ENCODE measurements around the gene MIOX. TPM values are rescaled to one million over a fixed set of nuclear protein-coding genes. Genes with fewer than 3 reads are reported as not detected.

MIOX gene
- polyA plus RNA-seq, 1 experiment, result 0.14 TPM

DNA sequence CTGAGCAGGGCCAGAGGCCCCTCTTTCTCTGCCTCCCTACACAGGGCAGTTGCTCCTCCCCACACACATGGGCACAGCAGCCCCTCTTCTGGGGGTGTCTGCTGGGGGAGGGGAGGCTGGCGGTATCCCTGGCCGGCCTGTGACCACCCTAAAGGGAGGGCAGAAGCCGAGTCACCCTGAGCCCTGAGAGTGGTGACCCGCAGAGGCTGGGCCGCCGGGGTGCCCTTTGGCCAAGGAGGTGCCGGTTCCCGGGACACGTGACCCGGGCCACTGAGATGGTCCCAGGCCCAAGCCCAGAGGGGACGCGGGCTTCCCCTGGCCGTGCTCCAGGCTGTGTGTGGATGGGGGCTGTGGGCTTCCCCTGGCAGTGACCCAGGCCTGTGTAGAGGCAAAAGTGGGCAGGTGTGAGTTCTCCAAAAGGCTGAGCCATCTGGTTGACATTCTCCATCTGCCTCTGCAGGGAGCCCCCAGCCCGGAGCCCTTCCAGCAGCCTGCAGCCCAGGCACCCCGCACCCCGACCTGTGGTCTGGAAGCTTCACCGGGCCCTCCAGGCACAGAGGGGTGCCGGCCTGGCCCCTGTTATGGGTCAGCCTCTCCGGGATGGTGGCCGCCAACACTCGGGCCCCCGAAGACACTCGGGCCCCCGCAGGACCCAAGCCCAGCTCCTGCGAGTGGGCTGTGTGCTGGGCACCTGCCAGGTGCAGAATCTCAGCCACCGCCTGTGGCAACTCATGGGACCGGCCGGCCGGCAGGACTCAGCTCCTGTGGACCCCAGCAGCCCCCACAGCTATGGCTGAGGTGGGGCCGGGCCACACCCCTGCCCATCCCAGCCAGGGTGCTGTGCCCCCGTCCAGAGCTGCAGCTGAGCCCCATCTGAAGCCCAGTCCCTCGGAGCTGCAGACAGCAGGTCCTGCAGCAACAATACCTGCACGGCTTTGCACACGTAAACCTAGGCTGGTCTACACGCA, 4.3 kb upstream of the MIOX start:
- Histone ChIP-seq H3K27me3 (ENCODE audit: control insufficient read depth, insufficient read depth, low read length) (peaks cover 24% of the 10 kb centered on the region), H3K9me3 (ENCODE audit: control insufficient read depth, insufficient read depth, low read length) (peaks cover 4% of the 10 kb centered on the region; the same call in 1 of the 2 replicates), H3K27ac (ENCODE audit: low read depth, low read length) (no peak overlapping the region), H3K4me3 (ENCODE audit: low read depth, low read length) (peak overlapping the region; percentile 69)
- ChIA-PET CTCF (interaction anchor here (1.2 to 1.4 kb wide), 2 partner anchors 16 to 81 kb away, joined by 3 read pairs; partner anchors contain the start of gene SYCE3), POLR2A (no interaction called here)
- TF ChIP-seq, protein P1, sequence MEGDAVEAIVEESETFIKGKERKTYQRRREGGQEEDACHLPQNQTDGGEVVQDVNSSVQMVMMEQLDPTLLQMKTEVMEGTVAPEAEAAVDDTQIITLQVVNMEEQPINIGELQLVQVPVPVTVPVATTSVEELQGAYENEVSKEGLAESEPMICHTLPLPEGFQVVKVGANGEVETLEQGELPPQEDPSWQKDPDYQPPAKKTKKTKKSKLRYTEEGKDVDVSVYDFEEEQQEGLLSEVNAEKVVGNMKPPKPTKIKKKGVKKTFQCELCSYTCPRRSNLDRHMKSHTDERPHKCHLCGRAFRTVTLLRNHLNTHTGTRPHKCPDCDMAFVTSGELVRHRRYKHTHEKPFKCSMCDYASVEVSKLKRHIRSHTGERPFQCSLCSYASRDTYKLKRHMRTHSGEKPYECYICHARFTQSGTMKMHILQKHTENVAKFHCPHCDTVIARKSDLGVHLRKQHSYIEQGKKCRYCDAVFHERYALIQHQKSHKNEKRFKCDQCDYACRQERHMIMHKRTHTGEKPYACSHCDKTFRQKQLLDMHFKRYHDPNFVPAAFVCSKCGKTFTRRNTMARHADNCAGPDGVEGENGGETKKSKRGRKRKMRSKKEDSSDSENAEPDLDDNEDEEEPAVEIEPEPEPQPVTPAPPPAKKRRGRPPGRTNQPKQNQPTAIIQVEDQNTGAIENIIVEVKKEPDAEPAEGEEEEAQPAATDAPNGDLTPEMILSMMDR (IDR thresholded peaks at IDR 0.05; ENCODE audit: low read depth, low read length), result no peak
- DNase-seq (ENCODE audit: low read depth, low spot score), result no peak

DNA sequence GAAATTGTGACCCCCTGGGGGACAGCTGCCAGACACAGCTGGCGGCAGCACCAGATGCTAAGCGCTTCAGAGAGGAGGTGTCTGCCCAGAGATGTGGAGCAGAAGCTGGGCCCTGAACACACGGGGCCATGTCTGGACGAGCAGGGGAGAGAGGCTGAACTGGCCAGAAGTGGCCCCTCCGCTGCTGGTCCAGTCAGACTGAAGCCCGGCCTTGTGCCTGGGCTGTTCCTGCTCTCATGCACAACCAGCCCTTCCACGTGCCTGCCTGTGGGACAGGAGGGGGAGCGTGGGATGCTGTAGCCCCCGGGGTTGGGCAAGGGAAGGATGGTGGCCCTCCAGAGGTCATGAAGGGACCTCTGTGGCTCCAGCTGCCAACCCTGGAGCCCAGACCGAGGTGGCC, 3.6 kb upstream of the MIOX start:
- Histone ChIP-seq H3K27me3 (ENCODE audit: control insufficient read depth, insufficient read depth, low read length) (peaks cover 24% of the 10 kb centered on the region), H3K9me3 (ENCODE audit: control insufficient read depth, insufficient read depth, low read length) (peaks cover 4% of the 10 kb centered on the region; the same call in 1 of the 2 replicates), H3K4me3 (ENCODE audit: low read depth, low read length) (peak overlapping the region; percentile 27), H3K27ac (ENCODE audit: low read depth, low read length) (no peak overlapping the region)
- POLR2A ChIA-PET, result no interaction called here
- DNase-seq (ENCODE audit: low read depth, low spot score), result no peak
- TF ChIP-seq, protein P1 (IDR thresholded peaks at IDR 0.05; ENCODE audit: low read depth, low read length), result no peak
- CTCF ChIA-PET, result interaction anchor here (1.2 to 1.4 kb wide), 2 partner anchors 15 to 80 kb away, joined by 3 read pairs; partner anchors contain the start of gene SYCE3

DNA sequence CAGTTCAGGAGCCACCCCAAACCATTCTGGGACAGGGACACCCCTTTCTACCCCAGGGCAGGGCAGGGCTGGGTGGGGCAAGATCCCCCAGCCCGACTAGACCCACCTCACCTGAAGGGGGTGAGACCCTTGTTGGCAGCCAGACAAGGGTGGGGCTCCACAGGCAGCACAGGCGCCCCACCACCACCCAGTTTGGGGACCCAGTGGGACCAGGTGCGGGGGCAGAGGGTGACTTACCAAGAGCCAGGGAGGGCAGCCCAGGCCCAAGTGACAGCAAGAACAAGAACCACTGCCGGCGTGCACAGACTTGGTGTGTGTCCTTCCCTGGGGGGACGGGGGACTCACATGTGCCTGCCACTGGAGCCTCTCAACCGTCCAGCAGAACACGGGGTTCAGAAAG, 3.1 kb upstream of the MIOX start:
- DNase-seq (ENCODE audit: low read depth, low spot score), result no peak
- Histone ChIP-seq H3K27ac (ENCODE audit: low read depth, low read length) (no peak overlapping the region), H3K9me3 (ENCODE audit: control insufficient read depth, insufficient read depth, low read length) (peaks cover 4% of the 10 kb centered on the region; the same call in 1 of the 2 replicates), H3K27me3 (ENCODE audit: control insufficient read depth, insufficient read depth, low read length) (peaks cover 24% of the 10 kb centered on the region), H3K4me3 (ENCODE audit: low read depth, low read length) (no peak overlapping the region)
- CTCF ChIA-PET, result interaction anchor here (1.4 kb wide), 1 partner anchor 15 kb away, joined by 3 read pairs; no protein-coding TSS in a partner anchor
- POLR2A ChIA-PET, result no interaction called here
- TF ChIP-seq, protein P1 (IDR thresholded peaks at IDR 0.05; ENCODE audit: low read depth, low read length), result no peak

DNA sequence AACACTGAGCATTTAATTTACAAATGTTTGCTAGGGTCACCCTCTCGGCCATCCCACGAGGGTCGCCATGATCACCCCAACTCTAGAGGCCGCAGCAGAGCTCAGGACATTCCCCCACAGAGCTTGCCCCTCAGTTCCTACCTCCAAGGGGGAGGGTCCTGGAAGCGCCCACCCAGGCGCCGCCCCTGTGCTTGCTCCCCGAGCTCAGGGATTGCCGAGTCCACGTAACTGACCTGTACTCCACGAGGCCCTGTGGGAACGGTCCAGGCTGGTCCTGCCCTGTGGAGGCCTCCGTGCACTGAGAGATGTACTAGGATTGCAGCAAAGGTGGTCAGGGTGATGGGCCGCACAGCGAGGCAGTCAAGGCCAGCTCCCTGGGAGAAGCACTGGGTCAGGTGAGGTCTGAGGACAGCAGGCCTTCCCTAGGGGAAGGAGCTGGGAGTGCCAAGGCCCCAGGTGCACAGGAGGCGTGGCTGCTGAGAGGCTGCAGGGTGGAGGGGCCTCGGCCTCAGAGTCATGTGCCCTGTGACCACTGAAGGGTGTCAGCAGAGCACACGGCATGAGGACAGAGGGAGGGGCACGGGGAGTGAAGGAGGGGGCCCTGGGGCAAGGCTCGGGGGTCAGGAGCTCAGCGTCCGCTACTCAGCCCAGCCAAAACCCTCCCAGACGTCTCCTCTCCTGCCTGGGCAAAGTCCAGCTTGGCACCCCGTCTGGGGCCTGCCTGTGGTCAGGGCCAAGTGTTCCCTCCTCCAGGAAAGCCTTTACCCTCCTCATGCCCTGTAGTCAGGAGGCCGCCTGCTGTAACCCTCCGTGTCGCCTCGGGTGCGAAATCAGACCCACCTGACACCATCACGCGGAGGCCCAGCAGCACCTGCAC, 2.4 kb upstream of the MIOX start:
- Histone ChIP-seq H3K27ac (ENCODE audit: low read depth, low read length) (no peak overlapping the region), H3K27me3 (ENCODE audit: control insufficient read depth, insufficient read depth, low read length) (peaks cover 24% of the 10 kb centered on the region), H3K9me3 (ENCODE audit: control insufficient read depth, insufficient read depth, low read length) (peaks cover 4% of the 10 kb centered on the region; the same call in 1 of the 2 replicates), H3K4me3 (ENCODE audit: low read depth, low read length) (no peak overlapping the region)
- no peak for DNase-seq (ENCODE audit: low read depth, low spot score)
- ChIA-PET POLR2A (interaction anchor here (0.9 kb wide), 1 partner anchor 257 kb away, joined by 5 read pairs; no protein-coding TSS in a partner anchor), CTCF (interaction anchor here (1.2 kb wide), 1 partner anchor 14 kb away, joined by 3 read pairs; no protein-coding TSS in a partner anchor)
- TF ChIP-seq, protein P1 (IDR thresholded peaks at IDR 0.05; ENCODE audit: low read depth, low read length), result no peak

Measured in AG04450 (cell line).